Activated CD4-positive, alpha-beta T cell treated with anti-CD3 and anti-CD28 coated beads, Interleukin-2, amount 50 U/mL, for 16 hours (primary cell): ENCODE data around the gene PTS.
A peak's percentile ranks its signal among the peaks of the same experiment; 100 is the strongest.
"Not testable (repeated sequence)": the region's sequence is repeated elsewhere in the genome, so short reads cannot be mapped to it uniquely, and the experiment has no call there.

Source experiments
- DNase-seq: peaks from one replicate; pipeline ENCODE4 v3.0.0-alpha.2; 2020

Gene PTS

DNA sequence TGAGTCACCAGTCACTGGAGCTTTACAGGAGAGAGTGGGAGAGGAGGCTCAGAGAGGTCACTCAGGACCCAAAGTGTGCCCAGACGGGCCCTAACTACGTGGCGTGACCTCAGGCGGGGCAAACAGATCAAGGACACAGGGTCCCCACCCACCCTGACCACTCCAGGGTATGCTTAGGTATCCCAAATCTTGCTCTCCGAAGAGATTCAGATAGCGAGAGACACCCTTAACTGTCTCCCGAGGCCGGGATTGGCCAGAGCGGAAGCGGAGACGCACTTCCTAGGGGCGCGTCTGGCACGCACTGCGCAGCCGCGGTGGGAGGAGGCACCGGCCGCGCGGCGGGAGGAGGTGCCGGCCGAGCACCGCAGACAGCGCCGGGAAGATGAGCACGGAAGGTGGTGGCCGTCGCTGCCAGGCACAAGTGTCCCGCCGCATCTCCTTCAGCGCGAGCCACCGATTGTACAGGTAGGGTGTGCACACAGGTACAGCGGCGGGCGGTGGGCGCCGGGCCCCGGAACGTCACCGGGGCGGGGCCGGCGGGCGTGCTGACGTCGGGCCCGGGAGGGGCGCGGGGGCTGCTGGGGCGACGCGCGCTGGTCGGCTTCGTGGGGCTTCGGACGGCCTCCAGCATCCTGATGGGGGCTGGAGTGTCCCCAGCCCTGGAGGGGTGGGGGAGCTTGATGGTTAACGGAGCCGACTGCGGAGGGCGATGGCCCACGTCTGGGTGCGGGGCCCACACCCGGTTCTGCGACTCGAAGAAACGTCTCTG is at the start of gene PTS:
Gene PTS, plus strand, starts transcription at position 367 of the 769 bp plus-strand sequence. Its CDS starts 16 bp downstream, at position 383.
- peak; percentile 88 for DNase-seq

DNA sequence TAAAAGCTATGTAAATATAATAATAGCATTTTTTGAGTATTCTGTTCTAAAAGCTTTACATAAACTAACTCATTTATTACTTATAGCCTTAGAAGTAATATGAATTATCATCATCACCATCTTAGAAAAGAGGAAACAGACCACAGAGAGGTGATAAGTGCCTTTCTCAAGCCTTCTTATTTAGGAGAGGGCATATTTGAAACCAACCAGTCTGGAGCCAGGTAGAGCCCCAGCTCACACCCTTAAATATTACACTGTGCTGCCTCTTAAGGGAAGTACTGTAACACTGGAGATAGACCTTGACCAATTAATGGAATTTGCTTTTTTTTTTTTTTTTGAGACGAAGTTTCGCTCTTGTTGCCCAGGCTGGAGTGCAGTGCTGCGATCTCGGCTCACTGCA is 48.6 kb upstream of the PTS start:
- DNase-seq: no peak

DNA sequence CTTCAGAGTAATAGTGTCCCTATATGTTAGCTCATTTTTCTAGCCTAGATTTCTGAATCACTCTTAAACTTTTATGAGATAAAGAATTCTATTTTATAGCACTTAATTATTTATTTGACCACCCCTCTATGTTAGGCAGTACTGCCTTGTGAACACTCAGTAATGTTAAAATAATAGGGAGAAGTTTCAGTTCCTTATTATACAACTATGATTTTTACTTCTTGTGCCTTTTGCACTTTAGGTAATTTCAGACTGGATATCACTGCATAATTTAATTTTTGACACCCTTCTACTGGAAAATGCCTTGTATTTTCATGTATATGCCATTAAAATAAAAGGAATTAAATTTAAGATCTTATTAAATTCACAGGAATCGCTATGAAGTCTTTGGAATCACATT is 47.8 kb upstream of the PTS start:
- DNase-seq: no peak

DNA sequence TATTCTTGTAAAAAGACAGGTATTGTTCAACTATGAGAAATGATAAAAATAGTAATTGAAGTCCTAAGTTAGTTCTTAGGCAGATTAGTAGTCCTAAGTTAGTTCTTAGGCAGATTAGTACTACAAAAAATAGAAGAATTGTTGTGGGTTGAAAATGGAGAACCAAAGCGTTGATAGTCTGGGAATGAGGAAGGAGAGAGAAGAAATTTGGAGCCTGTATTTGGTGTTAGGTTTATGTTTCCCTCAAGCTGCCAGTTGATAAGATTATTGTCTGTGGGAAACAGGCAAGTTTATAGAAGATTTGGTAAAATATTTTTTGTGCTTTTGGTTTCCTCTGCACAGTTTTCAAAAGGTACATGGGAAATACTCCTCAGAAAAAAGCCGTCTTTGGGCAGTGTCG is 47.3 kb upstream of the PTS start:
- no peak for DNase-seq

DNA sequence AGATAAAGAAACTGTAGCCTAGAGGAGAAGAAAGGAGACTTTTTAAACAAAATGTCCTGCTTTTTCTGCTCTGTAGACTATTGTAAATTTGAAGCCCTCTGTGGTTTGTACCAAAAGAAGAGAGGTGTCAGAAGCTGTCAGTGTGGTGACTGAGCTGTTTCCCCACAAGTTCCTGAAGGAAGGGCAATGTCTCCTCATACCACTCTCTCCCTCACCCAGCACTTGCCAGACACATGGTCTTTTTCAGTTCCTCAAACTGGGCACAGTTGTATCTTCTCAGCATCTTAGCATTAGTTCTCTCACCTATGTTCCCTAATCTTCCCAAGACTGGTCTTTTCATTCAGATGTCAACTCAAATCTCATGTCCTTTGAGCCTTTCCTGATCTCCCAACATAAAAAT is 46.6 kb upstream of the PTS start:
- DNase-seq: no peak

DNA sequence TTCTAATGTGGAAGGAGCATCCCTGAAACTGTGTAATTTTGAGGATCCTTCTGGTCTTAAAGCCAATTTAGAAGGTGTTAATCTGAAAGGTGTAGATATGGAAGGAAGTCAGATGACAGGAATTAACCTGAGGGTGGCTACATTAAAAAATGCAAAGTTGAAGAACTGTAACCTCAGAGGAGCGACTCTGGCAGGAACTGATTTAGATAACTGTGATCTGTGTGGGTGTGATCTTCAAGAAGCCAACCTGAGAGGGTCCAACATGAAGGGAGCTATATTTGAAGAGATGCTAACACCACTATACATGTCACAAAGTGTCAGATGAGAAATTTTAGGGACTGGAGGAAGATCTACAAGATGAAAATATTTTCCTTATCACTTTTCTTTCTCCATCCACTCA is 43.4 kb upstream of the PTS start:
- DNase-seq: no peak

DNA sequence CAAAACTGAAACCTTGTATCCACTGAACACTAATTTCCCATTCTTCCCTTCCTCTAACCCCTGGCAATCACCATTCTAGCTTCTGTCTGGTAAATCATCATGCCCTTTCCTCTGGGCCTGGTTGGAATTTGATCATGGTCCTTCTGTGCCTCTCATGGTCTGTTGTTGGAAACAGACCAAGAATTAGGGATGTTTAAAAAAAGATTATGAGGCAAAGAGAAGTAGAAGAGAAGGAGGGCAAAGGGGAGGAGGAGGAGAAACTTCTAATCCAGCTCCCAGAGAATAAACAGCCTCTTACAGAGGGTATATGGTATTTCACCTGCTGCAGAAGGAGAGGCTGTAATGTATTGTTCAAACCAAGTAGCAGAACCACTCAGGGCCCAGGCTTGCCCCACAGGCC is 40.3 kb upstream of the PTS start:
- no peak for DNase-seq

DNA sequence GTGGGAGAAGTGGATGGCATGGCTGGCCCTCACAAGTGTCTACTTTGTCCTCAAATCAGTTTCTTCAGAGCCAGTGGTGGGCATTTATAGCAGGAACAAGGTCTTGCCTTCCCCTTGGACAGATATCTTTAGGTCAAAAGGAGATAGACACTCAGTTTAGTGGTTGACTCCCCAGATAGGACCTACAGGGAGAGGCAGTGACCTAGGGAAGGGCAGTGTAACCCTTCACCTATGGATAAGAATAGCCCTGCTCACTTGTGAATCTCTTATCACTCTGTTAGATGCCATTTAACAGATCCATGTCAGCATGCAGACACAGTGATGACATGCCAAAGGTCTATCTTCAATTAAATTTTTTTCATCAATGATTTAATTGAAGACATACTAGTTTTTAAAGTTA is 39.9 kb upstream of the PTS start:
- no peak for DNase-seq

DNA sequence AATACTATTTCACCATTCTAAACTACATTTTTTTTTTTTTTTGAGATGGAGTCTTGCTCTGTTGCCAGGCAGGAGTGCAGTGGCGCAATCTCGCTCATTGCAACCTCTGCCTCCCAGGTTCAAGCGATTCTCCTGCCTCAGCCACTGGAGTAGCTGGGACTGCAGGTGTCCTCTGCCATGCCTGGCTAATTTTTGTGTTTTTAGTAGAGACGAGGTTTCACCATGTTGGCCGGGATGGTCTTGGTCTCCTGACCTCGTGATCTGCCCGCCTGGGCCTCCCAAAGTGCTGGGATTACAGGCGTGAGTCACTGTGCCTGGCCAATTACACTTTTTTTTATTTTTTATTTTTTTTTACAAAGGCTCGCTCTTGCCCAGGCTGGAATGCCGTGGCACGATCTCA is 31.1 kb upstream of the PTS start:
- not testable (repeated sequence) for DNase-seq

DNA sequence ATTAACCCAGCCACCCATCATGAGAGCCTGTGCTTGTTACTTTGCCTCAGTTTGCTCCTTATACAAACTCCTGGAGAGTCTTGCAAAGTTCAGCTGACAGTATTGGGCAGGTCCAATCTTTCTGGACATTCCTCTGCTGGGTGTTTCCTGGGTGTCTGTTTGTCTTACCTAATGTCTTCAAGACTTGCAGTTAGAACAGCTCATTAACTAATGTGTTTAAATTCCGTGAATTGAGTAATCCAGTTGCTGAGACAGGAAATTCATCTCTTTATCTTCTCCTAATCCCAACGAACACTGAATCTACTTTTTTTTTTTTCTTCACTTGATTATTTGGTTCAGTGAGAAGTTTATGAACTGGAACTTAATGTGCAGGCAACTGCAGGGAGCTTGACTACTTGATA is 30.3 kb upstream of the PTS start:
- DNase-seq: no peak

DNA sequence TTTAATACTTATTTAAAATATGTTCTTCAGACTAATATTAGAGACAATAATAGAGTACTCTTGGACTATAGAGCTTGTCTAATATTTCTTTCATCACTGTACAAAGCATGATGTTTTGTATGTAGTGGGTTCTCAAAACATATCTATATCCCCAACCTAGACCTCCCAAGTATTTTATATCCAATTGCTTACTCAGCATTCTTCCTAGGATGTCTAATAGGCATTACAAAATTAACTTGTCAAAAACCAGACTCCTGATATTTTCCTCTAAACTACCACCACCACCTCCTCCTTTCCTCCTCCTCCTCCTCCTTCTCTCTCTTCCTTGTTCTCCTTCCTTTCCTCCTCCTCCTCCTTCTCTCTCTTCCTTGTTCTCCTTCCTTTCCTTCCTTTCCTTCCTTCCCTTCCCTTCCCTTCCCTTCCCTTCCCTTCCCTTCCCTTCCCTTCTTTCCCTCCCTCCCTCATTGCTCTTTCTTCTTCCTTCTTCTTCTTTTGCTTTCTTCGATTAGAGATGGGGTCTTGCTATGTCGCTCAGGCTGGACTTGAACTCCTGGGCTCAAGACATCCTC is 29.6 kb upstream of the PTS start:
- DNase-seq: no peak

DNA sequence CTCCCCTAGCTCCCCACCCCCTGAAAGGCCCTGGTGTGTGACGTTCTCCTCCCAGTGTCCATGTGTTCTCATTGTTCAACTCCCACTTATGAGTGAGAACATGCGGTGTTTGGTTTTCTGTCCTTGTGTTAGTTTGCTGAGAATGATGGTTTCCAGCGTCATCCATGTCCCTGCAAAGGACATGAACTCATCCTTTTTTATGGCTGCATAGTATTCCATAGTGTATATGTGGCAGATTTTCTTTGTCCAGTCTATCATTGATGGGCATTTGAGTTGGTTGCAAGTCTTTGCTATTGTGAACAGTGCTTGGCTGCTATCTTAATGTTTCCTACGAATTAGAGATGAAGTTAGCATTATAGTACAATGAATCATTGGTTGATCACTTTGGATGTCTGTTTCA is 27.1 kb upstream of the PTS start:
- DNase-seq: not testable (repeated sequence)

DNA sequence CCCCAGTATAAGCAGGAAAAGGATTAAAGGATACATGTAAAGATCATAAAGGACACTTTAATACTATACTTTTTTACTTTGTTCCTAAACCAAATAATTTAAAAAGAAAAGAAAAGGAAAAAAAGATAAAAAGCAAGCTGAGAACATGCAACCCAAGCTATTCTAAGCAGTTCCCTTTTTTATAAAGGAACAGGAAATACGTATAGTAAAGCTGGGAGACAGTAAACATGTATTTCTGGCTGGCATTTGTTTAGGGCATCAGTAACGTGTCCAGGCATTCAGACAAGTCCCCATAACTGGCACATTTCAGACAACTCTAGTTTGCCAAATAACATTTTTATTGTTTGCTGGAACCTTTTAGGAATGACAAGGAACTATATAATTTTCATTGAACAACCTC is 26.0 kb upstream of the PTS start:
- DNase-seq: no peak

DNA sequence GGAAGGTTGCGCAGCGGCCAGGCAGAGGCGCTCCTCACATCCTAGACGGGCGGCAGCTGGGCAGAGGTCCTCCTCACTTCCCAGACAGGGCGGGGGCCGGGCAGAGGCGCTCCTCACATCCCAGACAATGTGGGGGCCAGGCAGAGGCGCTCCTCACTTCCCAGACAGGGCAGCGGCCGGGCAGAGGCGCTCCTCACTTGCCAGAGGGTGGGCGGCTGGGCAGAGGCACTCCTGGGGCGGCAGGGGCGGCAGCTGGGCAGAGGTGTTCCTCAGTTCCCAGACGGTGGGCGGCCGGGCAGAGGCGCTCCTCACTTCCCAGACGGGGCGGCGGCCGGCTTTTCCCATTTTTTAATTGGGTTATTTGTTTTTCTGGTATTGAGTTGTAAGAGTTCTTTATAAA is 20.2 kb upstream of the PTS start:
- DNase-seq: no peak

DNA sequence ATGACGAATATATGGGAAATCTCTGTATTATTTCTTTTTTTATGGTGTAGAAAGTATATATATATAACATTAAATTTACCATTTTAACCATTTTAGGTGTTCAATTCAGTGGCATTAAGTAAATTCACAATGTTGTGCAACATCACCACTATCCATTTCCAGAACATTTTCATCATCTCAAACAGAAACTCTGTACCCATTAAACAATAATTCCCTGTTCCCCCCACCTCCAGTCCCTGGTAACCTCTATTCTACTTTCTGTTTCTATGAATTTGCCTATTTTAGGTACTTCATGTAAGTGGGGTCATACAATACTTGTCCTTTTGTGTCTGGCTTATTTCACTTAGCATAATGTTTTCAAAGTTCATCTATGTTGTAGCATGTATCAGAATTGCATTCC is 15.3 kb upstream of the PTS start:
- no peak for DNase-seq

DNA sequence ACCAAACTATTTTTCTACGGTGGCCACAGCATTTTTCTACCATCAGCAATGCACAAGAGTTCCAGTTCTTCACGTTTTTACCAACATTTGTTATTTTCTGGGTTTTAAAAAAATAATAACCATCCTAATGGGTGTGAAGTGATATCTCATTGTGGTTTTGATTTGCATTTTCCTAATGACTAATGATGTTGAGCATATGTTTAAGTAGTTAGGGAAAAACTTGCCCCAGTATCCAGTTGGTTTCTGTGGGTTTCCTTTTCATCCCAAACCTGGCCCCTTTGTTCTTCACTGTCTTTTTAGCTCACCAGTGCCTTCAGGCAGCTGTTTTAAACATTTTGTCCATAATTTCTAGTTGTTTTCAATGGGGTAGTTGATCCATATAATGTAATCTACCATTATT is 14.7 kb upstream of the PTS start:
- peak; percentile 38 for DNase-seq

DNA sequence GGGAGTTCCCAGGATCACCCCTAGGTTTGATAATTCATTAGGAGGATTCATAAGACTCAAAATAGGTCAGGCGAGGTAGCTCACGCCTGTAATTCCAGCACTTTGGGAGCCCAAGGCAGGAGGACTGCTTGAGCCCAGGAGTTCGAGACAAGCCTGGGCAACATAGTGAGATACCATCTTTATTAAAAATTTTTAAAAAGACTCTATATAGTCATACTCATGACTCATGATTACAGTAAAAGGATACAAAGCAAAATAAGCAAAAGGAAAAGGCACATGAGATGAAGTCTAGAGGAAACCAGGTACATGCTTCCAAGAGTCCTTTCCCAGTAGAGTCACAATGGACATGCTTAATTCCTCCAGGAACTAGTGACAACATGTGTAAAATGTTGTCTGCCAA is 13.9 kb upstream of the PTS start:
- DNase-seq: no peak

DNA sequence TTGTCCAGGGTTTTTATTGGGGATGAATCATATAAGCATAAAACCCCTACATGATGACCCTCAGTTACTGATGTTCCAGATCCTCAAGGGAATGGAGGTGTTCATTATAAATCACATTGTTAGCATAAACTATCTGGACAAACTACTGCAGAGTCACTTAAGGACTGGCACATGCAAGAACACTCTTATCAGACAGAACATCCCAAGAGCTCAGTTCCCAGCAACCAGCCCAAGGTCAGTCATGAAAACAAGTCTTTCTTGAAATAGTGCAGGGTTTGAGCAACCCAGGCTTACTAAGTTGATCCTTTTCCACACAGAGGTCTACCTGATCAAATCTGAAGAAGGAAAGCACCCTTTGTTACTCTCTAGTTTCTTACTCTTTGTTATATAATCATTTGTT is 13.5 kb upstream of the PTS start:
- DNase-seq: no peak

DNA sequence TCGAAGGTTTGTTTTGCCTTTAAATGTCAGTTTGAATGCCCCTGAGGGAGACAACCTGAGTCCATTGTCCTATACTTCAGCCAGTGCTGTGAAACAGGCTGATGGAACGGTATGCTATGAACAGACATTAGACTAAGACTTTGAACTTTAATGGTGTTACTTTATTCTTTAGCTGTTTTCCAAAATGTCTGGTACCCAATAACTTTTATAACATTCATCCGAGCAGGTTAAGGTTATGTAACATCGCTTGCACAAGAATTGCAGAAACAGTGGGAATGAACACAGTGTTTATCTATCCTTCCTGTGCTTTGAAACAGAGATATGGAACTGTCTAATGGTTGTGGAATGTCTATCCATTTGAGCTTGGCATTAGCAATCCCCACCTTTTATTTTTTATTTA is 12.5 kb upstream of the PTS start:
- DNase-seq: no peak

DNA sequence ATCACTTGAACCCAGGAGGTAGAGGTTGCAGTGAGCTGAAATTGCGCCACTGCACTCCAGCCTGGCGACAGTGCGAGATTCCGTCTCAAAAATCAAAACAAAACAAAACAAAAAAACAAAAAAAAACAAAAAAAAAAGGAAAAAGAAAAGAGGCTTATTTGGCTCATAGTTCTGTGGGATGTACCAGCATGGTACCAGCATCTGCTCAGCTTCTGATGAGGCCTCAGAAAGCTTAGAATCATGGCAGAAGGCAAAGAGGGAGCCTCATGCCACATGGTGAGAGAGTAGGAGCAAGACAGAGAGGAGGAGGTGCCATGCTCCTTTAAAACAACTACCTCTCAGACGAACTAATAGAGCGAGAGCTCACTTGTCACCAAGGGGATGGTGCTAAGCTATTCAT is 10.6 kb upstream of the PTS start:
- no peak for DNase-seq

DNA sequence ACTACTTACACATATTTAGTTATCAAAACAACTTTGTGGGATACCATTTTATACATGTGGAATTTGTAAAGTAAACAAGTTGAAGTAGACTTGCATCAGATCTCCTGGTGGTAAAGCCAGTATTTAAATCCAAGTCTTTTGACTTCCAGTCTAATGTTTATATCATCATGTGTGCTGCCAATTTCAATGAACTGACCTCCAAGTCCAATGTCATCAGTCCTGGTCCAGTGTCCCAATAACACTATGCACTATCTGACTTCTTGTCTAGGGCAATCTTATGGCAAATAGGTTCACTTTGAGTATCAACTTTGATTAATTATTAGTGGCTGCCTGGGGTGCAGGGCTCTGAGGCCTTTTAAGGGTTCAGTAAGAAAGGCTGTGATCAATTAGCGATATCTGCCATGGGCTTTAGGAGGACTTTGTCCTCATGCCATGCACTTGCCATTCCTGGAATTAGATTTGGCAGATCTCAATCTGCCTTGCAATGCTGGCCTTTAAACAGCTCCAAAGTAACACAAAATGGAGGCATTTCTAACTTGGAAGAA is 9.6 kb upstream of the PTS start:
- DNase-seq: no peak

DNA sequence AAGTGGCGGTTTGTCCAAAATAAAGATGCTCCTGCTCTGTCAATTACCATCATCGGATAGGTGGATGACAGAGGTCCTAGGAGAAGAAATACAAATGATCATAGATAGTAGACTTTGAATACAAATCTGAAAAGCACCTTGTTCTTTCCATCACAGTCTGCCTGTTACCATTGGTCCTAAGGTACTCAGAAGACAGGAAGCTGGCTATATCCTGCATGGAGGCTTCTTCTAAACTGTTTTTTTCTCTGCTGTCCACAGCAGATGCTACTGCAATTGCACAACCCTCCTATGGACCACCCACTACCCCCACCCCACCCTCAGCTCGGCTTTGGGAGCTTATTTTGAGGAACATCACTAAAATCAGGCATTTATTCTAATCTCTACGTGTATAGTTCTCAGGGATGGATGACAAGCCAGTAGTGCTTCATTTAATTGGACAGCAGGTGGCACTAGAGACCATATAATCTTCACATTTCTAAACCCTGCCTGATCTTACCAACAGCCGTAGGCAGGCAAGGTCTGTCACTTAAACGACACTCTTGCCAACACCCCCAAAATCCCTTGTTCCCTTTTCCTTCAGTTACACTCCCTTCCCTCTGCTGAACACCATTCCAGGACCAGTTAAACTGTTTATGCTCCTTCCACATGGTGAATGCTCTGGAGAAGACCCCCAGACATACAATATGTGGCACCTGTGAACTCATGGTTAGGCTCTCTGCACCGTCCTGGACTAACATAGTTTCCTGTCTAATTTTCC is 6.6 kb upstream of the PTS start:
- DNase-seq: peak; percentile 75

DNA sequence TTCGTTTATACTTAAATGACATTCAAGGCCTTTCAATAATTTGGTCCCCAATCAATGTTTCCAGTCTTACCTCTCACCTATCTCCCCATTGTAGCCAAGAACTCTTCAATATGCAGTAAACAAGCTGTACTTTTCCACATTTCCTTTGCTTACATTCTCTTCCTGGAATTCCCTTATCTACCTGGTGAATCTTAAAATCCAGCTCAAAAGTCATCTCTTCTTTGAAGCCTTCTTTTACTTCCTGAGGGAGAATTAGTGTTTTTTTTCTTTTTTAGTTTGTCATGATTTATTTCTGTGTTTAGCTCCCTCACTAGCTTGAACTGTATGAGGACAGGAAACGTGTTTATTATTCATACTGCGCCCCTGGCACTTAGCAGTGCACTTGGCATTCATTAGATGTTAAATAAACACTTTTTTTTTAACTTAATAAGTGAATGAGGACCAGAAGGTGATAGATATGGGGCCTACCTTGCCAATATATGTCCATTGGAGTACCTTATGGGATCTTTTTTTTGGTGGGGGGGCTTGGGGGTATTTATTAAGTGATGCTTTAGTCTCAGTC is 4.9 kb upstream of the PTS start:
- DNase-seq: no peak

DNA sequence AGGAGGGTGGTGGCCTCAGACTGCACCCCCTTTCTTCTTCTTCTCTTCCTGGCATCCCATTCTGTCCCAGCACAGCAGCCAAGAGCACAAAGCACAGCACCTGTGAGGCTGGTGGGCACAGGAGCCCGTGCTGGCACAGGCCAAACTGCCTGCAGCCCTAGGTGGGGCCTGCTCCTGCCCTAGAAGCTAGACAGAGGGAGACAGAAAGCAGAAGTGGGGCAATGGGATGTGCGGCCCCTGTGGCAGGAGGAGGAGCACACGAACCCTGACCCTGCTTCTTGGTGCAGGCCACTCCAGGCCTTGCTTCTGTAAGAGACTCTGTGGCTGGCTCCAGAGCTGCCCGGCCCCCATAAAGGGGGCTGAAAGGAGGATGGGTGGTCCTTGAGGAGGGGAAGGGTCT is 3.9 kb upstream of the PTS start:
- no peak for DNase-seq
